Limb (tissue), 2 donors: ENCODE results near the gene C1orf21.

ENCODE experiments used
- DNase-seq, 2 donors: peaks; one replicate each; pipeline ENCODE4 v3.0.0-alpha.2; 2016; ENCODE audit errors: extremely low spot score in 2 of 2

C1orf21 gene

GRCh38 chr1:184387069-184387475 is 243 bp downstream of the C1orf21 start:
- DNase-seq: no peak

GRCh38 chr1:184387476-184388318 is 868 bp downstream of the C1orf21 start:
- peak in 1 of 2 donors; percentile 82 for DNase-seq

- no peak for DNase-seq
Observed at GRCh38 chr1:184388319-184388889, 1.6 kb downstream of the C1orf21 start.

- DNase-seq: no peak
Observed at GRCh38 chr1:184388971-184389370, 2.1 kb downstream of the C1orf21 start.

- DNase-seq: no peak
Observed at GRCh38 chr1:184389446-184389845, 2.6 kb downstream of the C1orf21 start.

GRCh38 chr1:184390889-184391288 is 4.1 kb downstream of the C1orf21 start:
- no peak for DNase-seq

GRCh38 chr1:184392067-184392466 is 5.2 kb downstream of the C1orf21 start:
- no peak for DNase-seq

GRCh38 chr1:184392779-184393522 is 6.1 kb downstream of the C1orf21 start:
- DNase-seq: no peak

GRCh38 chr1:184393962-184394361 is 7.1 kb downstream of the C1orf21 start:
- DNase-seq: no peak

- DNase-seq: no peak
Observed at GRCh38 chr1:184395370-184395769, 8.5 kb downstream of the C1orf21 start.

- no peak for DNase-seq
Observed at GRCh38 chr1:184395937-184396480, 9.2 kb downstream of the C1orf21 start.

GRCh38 chr1:184399192-184399847 is 12.5 kb downstream of the C1orf21 start:
- no peak for DNase-seq

GRCh38 chr1:184403961-184404726 is 17.3 kb downstream of the C1orf21 start:
- DNase-seq: no peak

- no peak for DNase-seq
Observed at GRCh38 chr1:184404727-184405027, 17.8 kb downstream of the C1orf21 start.

- no peak for DNase-seq
Observed at GRCh38 chr1:184405094-184405800, 18.4 kb downstream of the C1orf21 start.

GRCh38 chr1:184405801-184406142 is 18.9 kb downstream of the C1orf21 start:
- DNase-seq: no peak

- DNase-seq: no peak
Observed at GRCh38 chr1:184406479-184406878, 19.6 kb downstream of the C1orf21 start.

GRCh38 chr1:184407816-184408510 is 21.1 kb downstream of the C1orf21 start:
- DNase-seq: no peak

GRCh38 chr1:184408580-184408979 is 21.8 kb downstream of the C1orf21 start:
- DNase-seq: no peak

GRCh38 chr1:184409011-184409410 is 22.2 kb downstream of the C1orf21 start:
- DNase-seq: no peak
